Stimulated activated CD8-positive, alpha-beta memory T cell treated with anti-CD3 and anti-CD28 coated beads, Interleukin-7, amount 100 ng/mL, for 1 hour (primary cell): ENCODE data around the gene RAB10.
"Not testable (repeated sequence)": the region's sequence is repeated elsewhere in the genome, so short reads cannot be mapped to it uniquely, and the experiment has no call there.

Source experiments
- DNase-seq, 2 donors: peaks; one replicate each; pipeline ENCODE4 v3.0.0-alpha.2; 2020; ENCODE audit warnings: low read depth in 2 of 2

The RAB10 gene

GRCh38 chr2:26033818-26034636 lies at the start of gene RAB10:
TSS of gene RAB10 (plus strand) at chr2:26034084. CDS start at chr2:26034609, 525 bp downstream.
- peak; percentile 98 to 99 for DNase-seq

DNA sequence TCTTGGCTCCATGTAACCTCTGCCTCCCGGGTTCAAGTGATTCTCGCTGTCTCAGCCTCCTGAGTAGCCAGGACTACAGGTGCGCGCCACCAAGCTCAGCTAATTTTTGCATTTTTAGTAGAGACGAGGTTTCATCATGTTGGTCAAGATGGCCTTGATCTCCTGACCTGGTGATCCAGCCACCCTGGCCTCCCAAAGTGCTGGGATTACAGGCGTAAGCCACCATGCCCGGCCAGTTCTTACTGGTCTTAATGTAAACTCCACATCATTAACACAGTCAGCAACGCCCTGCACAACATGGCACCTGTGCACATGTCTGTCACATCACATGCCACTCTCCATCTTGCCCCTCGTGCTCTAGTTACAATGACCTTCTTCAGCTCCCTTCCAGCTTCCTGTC lies 45.8 kb upstream of the RAB10 start:
- DNase-seq = no peak

- DNase-seq = no peak
These were observed 44.7 kb upstream of the RAB10 start for GRCh38 chr2:25989154-25989553.

DNA sequence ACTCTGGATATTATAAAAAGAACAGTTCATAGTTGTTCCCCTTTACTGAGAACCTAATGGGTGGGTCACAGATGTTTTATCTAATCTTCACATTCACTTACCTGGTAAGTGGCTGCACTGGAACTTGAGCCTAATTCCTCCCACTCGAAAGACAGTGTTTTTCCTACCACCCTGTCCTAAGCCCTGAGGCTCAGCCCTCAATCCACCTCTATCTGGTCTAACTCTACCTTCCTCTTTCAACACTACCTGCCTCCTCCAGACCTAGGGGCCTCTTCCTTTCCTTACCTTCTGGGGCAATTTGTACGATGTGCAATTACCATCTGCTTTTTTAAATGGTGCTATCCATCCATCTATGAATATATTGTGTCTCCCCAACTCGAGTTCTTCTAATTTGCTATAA lies 41.9 kb upstream of the RAB10 start:
- no peak for DNase-seq

DNA sequence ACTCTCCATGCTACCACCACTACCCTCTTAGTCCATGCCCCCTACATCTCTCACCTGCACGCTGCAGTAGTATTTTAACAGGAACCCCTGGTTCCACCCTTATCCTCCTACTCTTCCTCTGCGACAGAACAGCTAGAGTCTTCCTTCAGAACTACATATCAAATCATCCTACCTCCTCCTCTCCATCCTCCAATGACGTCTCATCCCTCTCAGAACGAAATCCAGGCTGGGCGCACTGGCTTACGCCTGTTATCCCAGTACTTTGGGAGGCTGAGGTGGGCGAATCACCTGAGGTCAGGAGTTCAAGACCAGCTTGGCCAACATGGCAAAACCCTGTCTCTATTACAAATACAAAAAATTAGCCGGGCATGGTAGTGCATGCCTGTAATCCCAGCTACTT lies 41.3 kb upstream of the RAB10 start:
- no peak for DNase-seq

DNA sequence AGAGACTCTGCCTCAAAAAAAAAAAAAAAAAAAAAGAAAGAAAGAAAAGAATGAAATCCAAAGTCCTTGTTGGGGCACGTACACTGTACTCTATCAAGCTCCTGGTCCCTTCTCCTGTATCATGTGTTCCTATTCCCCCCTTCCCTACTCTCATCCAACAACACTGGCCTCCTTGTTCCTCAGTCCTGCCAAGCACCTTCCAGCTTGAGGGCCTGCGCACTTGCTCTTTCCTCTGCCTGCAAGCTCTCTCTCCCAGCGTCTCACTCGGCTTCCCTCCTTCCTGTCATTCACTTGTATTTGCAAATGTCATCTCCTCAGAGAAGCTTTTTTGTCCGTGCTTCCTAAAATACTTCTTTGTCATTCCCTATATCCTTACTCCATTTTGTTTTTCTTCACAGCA lies 40.8 kb upstream of the RAB10 start:
- DNase-seq = no peak

- no peak for DNase-seq
These were observed 39.4 kb upstream of the RAB10 start for GRCh38 chr2:25994509-25994908.

DNA sequence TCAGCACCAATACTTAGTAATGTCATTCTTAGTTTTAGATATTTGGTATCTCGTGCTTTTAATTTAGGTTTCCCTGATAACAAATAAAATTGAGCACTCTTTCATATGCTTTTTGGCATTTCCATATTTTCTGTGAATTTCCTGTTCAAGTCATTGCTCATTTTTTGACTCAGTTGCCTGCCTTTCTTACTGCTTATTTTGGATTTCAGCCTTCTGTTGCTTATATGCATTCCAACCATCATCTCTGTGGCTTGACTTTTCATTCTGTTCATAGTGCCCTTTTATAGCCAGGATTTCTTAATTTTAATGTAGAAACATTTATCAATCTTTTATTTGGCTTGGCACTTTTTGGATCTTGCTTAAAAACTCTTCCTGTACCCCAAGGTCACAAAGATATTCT lies 37.0 kb upstream of the RAB10 start:
- DNase-seq = no peak

- not testable (repeated sequence) for DNase-seq
These were observed 35.0 kb upstream of the RAB10 start for GRCh38 chr2:25998816-25999383.

DNA sequence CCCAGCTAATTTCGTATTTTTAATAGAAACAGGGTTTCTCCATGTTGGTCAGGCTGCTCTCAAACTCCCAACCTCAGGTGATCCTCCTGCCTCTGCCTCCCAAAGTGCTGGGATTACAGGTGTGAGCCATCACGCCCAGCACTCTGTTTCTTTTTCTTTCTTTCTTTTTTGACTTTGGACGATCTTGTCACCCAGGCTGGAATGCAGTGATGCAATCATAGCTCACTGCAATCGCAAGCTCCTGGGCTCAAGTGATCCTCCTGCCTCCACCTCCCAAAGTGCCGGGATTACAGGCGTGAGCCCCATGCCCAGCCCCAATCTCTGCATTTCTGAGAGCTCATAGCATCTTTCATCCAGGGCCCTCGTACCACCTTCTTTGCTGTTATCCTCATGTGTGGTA lies 34.5 kb upstream of the RAB10 start:
- DNase-seq = not testable (repeated sequence)

DNA sequence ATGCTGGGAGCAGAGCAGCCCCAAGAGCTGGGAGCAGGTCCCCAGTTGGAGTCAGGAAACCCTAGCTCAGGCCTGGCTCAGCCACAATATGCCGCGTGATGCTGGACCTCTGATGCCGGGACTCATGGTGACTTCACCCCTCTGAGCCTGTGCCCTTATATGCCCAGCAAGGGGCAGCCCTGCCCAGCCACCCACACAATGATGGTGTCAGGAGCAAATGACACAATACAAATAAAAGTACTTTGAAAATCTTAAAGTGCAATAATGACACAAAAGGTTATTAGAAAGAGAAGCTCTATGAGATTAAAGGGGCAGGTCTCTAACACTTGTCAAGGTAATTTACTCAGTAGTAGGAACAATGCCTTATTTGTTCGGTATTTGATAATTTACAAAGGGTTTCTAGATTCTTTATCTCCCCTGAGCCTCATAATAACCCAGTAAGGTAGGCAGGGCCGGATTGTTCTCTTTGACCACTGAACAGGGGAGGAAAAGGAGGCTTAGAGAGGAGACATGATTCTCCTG lies 33.3 kb upstream of the RAB10 start:
- no peak for DNase-seq

GRCh38 chr2:26001743-26002351 lies 32.0 kb upstream of the RAB10 start:
- no peak for DNase-seq

GRCh38 chr2:26002632-26003310 lies 31.1 kb upstream of the RAB10 start:
- DNase-seq = no peak

GRCh38 chr2:26008095-26008494 lies 25.8 kb upstream of the RAB10 start:
- no peak for DNase-seq

DNA sequence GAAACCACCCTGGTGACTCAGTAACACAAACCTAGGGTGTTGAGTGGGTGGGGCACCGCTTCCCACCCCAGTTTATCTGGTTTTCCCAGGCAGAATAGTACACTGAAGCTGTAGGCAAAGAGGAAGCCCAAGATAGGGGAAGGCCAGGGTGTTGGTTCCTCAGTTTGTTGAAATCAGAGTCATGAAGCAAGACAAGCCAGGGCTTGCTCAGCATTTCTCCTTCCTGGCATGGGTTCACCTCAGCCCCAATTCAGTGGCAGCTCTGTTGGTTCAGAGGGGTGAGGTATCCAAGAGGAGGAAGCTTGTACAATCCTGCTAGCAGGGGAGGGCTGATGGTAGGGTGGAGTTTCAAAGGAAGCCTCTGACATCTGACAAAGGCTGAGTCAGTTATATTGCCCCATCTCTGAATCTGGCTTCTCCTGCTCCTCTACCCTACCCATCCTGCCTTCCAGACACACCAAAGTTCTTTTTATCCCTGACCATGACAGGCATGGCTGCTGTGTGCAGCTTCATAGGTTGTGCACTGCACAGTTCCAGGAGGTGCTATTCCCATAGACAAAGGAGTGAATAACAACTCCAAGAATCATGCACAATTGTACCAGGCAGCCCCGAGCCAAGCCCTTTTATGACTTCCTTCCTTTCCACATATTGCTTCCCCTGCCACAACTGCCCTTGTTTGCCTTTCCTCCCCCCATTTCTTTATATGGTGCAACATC lies 24.9 kb upstream of the RAB10 start:
- no peak for DNase-seq

DNA sequence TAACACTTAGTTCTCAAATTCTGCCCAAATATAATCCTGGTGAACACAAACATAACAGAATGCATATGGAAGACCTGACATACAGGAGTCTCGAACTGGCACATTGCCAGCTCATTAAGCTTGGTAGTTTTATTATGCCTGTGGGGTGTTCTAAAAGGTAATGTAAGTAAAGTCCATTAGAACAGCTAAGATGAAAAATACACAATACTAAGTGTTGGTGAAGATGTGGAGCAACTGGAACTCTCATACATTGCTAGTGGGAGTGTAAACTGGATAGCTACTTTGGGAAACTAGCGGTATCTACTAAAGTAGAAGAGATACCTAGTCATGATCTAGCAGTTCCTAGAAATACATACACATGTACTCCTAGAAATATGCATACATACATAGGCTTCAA lies 24.3 kb upstream of the RAB10 start:
- no peak for DNase-seq

DNA sequence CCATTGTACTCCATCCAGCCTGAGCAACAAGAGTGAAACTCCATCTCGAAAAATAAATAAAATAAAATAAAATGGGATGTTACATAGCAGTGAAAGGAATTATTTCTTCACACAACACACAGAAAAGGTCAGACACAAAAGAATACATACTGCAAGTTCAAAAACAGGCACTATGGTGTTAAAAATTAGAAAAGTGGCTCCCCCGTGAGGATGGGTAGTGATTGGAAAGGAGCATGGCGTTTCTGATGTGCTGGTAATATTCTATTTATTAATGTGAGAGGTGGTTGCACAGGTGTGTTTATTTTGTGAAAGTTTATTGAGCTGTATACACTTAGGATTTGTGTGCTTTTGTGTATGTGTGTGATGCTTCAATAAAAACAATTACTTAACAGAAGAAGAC lies 22.9 kb upstream of the RAB10 start:
- no peak for DNase-seq

DNA sequence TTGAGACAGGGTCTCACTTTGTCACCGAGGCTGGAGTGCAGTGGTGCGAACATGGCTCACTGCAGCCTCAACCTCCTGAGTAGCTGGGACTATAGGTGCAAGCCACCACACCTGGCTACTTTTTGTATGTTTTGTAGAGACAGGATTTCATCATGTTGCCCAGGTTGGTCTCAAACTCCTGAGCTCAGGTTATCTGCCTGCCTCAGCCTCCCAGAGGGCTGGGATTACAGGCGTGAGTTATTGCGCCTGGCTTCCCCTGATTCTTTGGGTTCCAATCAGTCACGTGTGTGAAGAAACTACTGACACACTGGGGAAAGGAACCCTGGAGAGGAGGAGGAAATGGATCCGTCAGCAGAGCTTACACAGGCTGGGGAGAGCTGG lies 22.3 kb upstream of the RAB10 start:
- DNase-seq = no peak

- DNase-seq = no peak
These were observed 21.7 kb upstream of the RAB10 start for GRCh38 chr2:26011990-26012856.

GRCh38 chr2:26013668-26014067 lies 20.2 kb upstream of the RAB10 start:
- no peak for DNase-seq
